NCI-H2196 treated with DMSO at 0.1 percent for 48 hours (cell line): ENCODE data around the gene ZBP1.

Experiments
- DNase-seq: peaks from one replicate; lab custom pipeline; 2025; ENCODE audit not compliant: unreplicated experiment; lab: John Stamatoyannopoulos, UW

The ZBP1 gene

DNA sequence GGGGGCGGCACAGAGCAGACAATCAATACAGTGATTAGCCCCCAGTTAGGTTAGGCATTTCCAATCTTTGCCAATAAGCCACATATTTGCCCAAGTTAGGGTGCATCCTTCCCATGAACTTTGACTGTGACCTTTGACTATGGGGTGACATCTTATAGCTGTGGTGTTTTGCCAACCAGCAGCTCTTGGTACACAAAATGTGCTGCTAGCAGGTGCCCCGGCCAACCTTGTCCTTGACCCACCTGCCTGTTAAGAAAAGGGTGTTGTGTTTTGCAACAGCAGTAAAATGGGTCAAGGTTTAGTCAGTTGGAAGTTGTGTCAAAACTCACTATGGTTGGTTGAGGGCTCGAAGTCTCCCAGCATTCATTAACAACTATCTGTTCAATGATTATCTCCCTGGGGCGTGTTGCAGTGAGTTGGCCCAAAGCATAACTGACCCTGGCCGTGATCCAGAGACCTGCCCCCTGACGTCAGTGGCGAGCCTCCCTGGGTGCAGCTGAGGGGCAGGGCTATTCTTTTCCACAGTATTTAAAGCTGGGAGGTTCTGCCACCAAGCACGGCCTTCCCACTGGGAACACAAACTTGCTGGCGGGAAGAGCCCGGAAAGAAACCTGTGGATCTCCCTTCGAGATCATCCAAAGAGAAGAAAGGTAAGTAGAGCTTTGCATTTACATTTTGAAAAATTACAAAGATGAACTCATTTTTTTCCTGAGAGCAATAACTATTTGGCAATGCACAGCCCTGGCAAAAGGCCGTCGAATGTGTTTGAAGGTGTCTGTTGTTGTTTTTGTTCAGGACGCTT, 59.5 kb downstream of the ZBP1 start, which contains the start of gene PCK1:
TSS of gene PCK1 (plus strand) at position 557 of the 802 bp plus-strand sequence. CDS start 302 bp downstream, outside the sequence.
- DNase-seq = peak; percentile 4

DNA sequence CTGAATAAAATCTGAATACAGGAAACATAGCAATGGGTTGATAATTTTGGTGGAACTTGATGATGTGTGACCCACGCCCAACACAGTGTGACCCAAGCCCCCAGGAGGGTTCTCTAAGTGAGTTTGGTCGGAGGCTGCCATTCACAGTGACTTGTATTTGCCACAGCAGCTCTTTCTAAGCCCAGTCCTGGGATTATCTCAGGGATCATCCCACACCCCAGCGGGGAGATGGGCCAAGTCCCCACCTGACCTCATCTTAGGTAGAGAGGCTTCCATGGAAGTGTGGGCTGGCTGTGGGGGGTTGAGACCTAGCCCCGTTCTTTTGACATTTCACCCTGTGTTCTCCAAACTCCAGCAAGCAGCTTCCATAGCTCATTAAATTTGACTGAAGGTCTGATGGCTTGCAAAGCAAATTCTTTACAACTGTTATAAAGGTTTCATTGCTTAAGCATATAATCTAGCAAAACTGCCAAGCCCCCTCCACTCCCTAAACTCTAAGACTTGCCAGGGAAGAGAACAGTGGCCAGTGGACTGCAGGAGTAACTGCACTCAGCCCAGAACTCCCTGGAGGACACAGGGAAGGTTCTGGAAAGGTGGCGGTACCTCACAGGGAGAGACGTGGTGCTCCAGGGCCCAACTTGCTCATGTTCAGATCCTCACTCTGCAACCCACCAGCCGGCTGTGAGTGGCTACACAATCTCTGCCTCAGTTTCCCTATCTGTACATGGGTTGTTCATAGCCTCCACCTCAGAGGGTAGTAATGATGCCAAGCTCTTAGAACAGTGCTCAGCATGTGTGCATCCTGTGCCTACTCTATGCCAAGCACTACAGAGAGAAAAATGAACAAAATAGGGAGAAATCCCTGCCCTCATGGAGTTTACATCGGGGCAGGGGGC, 60.3 kb downstream of the ZBP1 start:
- DNase-seq = no peak

DNA sequence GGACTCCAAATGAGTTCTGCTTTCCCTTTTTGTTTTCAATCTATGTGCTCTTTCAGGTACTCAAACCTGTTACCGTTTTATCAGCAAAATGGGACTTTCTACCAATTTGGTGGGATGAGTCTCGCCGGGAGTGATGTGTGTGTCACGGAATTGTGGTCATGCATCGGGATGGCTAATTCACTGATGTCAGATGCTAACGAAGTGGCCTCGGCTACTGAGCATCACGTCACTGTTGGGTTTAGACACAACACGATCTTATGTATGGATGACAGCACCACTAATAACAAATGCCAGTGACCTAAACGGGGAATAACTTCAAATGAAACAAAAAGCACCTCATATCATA, 61.0 kb downstream of the ZBP1 start:
- DNase-seq = no peak

DNA sequence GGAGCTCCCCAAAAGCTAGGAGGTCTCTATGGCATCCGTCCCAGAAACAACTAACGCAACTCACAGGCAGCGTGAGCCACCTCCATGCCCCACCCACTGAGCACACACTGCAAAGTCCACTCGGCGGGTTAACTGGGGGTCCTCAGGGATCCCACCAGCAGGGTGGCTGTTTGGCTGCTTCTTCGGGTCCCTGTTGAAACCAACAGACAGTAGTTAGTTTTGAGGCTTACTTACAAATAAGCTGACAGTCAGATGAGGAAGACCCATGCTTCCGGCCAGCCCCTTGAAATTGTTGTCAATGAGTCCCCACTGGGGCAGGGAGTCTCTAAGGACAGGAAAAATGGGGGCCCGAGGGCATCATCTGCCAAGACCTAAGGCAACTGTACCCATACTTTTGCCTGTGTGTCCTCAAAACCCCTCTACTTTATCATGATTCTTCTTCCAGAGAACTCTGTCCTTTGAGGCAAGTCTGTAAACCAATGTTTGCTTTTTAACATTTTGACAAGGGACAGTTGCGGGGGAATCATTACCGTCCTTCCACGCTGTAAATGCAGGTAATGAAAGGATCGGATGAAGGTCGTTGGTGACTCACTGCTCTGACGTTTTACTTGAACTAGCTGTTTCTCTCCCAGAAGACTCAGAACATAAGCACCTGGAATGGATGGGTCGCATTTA, 61.5 kb downstream of the ZBP1 start:
- no peak for DNase-seq

DNA sequence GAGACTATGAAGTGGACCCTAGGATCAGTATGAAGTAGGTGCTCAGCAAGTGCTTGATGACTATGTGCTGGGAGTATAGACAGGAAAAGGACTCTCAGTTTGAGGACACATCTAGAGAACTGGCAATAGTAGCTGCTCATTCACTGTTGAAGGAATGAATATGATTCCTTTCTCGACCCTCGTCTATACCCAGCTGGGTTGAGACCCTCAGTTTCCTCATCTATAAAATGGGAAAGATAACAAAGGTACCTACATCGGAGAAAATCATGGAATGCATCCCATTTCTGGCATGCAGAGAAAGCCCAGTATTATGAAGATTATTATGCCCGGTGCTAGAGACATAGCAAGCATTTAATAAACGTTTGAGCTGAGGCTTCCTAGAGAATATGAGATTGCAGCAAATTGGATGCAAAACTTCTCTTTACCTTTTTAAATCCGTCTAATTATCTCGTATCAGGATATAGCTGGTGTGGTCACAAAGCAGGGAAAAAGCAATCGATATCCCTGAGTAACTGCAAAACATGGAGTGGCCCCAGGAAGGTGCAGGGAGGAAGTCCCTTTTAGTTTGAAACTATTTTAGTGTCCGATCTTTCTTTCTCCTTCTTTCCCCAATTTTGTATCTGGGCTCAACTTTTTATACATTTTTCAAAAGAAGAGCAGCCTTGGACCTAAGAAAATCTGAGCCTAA, 62.2 kb downstream of the ZBP1 start:
- DNase-seq = no peak

DNA sequence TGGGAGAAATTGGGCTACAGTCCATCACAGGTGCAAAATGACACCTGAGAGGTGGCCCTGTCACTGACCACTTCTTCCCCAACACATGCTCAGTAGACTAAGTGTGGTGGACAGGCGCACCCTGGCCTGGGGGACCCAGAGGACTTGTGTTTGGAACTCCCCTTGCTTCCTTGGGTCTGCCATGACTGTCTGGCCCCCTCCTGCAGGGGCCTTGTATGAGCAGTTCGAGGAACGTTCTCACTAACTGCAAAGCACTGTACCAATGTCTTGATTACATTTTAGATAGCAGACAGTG, 63.3 kb downstream of the ZBP1 start:
- no peak for DNase-seq

DNA sequence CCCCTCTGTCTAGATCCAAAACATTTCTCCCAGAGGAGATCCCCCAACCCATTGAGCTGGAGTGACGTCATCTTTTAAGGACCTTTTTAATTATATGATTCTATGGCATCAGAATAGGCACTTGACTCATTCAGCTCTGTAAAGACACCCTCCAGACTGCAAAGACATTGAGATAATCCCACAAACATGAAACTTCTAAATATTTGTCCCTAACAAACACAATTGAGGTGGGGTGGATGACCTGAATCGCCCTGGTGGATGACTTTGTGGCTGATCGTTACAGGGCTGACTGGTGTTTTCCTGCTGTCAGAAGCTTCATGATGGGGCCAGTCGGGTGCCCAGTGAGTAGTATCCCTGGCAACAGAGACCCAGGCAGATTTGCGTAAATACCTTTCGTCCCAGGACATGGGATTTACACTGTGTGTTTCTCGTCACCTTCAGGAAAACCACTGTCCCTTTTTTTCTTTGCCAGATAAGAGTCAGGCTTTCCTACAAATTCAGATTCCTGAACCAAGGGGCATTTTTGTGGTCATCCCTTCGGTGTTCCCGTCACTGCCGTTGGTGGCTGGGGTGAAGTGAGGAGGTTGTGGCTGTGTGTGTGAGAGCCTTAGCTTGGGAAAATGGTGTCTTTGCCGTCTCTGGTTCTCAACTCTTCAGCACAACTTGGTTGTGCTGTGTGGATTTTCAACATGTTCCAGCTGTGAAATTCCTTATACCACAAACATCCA, 64.6 kb downstream of the ZBP1 start:
- DNase-seq = no peak
